Left hindlimb (tissue), 1 donor: ENCODE measurements around the gene GUCY1B1.

Source experiments
- DNase-seq: peaks from one replicate; pipeline ENCODE4 v3.0.0-alpha.2; 2018

Gene GUCY1B1

DNA sequence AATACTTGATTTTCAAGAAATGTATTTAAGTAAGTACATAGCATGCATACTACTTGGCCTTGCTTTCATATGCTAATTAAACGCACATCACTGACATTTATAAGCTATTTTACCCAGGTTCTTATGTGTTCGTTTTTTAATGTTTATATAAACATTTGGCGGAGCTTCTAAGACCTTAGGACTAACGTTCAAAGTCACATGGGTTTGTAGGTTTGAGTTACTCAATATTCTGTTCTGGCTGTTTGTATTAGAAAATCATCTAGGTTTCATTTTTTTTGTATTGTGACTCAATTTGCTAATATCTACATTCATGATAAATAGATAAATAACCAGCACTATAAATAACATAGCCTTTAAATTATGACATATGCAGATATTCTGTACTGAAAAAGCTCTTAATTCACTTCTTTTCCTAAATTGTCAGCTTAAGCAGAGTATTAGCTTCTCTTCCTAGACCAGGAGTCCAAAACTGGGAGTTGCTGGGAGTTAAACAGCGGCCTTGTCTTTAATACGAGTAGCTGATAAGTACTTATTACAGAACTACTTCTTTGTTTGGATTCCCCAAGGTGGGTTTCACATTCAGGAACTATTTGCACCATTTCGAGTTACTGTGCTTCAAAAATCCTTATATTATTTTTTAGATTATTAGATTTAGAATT, 42.0 kb downstream of the GUCY1B1 start:
- no peak for DNase-seq

DNA sequence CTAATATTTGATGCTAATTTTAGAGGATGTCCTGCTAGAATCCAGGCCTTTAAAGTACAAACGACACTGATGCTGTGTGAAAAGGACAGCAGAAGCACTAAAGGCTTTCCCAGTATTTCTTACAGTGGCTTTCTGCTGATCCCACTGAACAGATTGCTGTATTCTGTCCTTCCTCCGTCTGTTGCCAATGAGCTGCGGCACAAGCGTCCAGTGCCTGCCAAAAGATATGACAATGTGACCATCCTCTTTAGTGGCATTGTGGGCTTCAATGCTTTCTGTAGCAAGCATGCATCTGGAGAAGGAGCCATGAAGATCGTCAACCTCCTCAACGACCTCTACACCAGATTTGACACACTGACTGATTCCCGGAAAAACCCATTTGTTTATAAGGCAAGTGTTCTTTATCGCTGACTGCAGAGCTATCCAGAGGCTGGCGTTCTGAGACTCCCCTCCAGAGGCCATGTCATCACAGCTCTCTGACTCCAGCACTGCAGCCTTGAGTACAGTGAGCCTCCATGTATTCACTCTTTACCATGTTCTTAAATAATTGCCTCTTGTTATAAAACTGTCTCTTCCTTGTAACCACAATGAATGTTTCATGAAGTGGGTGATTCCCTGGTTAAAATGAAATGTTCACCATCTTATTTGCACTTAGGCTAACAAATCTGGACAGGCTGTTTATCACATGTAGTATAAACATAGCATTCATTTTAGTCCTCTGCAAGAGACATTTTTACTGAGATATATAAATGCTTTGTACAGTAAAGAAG, 43.6 kb downstream of the GUCY1B1 start:
- DNase-seq, result no peak

DNA sequence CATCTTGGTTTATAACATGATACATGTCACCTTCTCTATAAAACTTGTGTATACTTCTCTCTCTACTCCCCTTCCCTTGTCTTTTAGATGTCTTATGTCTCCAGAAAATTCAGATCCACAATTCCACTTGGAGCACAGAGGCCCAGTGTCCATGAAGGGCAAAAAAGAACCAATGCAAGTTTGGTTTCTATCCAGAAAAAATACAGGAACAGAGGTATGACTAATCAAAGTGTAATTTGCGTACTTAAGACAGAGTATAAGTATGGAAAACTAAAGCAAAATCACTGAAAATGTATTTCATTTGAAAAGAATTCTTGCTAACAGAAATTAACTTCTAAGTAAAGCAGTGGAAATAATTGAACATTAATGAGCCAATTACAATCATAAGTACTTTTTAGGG, 46.2 kb downstream of the GUCY1B1 start:
- no peak for DNase-seq

DNA sequence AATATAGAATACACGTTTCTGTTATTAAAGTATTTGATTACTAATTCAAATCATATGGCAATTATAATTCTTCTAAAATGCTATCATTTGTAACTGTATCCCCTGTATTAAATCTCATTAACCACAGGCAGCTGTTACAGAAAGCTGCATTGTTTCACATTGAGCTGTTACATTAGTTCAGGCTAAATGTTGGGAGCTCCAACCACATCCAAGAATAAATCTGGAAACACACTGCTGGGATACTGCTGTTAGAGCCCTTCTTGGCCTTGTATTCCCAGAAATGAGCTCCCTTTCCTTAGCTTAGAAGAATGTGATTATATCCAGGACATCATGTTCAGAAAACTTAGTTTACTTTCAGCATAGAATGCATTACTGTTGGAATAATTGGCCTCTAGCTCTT, 48.2 kb downstream of the GUCY1B1 start:
- DNase-seq, result no peak

DNA sequence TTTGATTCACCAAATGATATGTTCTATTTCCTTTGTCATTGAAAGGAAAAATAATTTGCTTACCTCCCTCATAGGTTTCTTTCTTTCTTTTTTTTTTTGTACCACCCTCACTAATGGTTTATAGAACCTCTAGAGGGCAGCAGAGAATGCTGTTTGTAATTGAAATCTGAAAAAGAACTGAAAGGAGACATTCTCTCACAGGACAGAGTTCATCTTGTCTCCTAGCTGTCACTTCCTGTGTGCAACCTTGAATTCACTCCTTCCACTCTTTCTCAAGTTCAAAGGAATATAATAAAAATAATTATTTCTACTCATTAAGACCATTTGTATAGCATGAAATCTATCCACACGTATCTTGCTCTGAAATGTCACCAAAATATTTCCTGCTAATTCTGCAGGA, 51.0 kb downstream of the GUCY1B1 start:
- no peak for DNase-seq

DNA sequence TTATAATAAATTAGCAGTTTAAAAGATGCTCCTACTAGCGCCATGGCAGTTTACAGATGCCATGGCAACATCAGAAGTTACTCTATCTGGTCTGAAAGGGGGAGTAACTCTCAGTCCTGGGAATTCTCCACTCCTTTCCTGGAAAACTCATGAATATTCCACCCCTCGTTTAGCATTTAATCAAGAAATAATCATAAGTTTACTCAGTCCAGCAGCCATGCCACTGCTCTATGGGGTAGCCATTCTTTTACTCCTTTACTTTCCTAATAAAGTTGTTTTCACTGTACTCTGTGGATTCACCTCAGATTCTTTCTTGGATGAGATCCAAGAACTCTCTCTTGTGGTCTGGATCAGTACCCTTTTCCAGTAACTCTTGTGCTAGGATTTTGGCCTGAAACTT, 52.3 kb downstream of the GUCY1B1 start:
- no peak for DNase-seq

DNA sequence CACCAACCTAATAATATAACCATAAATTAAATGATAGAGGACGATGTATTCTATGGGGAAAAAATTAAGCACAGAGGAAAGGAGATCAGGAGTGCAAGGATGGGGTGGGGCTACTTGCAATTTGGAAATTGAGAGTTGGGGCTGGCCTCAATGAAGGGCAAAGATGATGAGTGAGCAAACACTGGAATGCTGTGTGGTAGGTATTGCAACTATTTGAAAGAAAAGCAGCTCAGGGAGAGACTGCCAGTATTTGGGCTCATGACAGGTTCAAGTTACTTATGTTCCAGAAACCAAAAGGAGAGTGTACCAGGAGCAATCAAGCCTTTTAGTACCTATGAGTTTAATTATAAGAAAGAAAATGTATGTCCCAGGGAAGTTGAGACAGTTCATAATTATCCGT, 59.8 kb downstream of the GUCY1B1 start:
- DNase-seq, result no peak

DNA sequence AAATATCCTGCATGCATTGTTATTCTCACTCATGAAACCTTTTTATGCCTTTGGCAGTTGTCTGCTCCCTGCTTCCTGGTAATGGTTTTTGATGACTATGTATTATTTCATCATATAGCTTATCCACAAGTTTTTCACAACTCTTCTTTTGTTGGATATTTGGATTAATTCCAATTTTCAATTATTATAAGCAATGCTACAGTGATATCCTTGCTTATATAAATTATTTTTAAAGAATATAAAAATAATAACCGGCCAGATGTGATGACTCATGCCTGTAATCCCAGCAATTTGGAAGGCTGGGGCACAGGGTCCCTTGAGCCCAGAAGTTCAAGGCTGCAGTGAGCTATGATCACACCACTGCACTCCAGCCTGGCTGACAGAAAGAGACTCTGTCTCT, 60.2 kb downstream of the GUCY1B1 start:
- DNase-seq, result no peak

DNA sequence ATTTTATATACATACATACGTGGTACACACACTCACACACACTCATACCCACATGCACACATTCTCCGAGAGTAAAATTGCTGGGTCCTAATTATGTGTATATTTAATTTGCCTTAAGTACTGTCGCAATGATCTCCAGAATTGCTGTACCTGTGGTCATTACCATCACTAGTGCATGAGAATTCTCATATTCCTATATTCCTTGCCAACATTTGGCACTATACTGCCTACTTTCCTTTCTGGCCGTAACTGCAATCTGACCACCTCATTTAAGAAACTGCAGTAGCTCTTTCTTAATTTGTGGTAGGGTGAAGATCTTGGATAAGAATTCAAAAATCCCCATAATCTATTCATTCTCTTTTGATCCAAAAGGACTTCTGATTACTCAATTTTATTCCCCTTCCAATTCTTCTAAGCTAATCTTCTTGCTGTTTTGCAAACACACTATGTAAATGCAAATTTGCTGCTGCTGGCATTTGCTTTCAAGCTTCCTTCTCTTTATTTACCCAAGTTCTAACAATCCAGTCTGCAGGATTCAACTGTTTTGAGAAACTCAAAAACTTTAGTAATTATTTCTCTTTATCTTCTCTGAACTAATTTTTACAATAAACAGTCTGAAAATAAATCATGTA, 62.2 kb downstream of the GUCY1B1 start:
- no peak for DNase-seq

DNA sequence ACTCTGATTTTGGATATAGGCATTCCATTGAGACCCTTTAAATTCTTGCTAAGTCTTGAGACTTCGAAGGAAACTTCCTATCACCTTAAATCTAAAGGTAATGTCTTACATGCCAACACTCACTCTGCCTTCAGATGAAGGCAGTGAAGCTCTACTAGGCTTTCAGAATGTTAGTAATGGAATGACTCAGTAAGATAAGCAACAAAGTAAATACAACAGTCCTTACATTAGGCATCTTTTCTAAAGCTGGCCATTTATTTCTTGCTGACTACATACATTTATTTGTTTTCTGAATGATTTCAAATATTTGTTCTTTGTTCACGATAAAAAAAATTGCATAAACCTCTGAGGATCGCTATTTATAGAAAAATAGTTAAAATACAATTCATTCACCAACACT, 63.8 kb downstream of the GUCY1B1 start:
- DNase-seq, result no peak

DNA sequence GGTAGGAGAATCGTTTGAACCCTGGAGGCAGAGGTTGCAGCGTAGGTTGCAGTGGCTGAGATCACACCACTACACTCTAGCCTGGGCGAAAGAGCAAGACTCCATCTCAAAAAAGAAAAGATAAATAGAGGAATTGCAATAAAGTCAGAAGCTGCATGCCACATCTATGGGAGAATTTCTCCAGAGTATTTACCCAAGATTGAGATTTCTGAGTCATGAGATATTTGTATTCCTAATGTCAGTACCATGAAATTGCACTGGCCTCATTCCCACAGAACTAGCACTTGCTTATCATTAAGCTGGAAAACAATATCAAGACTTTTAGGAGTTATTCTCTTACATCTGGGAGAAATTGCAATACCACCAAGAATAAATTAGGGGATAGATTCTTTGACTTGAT, 69.8 kb downstream of the GUCY1B1 start:
- no peak for DNase-seq

DNA sequence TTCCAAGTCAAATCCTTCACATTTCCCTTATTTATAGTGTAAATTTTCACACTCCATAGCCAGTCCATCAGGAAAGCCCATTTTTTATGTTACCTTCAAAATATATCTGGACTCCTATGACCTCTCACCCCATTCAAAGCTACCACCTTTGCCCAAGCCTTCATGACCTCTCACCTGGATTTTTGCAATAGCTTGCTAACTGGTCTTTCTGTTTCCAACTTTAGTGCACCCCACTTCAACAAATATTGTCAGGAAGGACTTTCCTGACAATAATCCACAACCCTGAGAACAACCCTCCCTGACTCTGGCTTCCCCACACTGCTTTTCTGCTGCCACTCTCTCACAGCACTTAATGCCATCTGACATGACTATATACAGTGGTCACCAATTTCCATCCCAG, 73.8 kb downstream of the GUCY1B1 start:
- DNase-seq, result no peak

DNA sequence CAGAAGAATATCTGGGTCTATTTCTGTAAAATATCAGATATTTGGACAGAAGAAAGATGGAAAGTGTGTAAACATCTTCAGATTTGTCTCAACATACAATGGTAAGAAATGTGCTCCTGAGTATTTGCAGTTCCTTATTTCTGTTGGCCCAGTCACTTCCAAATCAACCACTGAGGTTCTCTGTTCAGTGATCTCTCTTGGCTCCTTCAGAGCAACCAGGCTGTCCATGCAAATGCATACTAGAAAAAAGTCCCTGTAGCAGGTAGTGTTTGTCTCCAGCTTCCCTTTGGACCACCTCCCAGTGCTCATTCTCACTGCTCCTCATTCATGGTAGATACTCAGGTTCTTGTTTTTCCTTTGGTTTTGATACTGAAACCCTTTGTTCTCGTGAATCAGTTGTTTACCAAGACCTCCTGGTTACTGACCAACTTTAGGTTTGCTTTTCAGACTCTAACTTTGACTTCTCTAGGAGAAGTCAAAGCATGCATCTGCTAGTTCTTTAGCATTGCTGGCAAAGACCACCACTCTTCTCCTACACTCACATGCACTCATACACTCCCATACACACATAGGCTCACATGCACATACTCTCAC, 78.5 kb downstream of the GUCY1B1 start:
- no peak for DNase-seq

DNA sequence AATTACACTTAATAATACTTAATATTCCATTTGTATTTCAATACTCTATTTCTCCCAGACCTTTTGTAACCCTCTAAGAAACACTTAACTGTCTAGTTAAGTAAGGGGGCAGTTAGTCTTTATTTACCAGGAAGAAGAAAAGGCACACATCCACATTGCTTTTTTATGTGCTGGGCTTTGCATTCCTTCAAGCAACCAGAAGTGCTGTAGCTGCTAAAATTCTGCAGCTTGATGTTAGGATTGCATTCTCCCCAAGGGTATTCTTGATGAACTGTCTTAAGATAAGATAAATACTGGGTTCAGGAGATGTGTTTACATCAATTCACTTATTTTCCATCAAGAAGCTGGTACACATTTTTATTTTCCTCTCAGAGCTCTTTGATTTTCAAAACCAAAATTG, 83.3 kb downstream of the GUCY1B1 start:
- no peak for DNase-seq

DNA sequence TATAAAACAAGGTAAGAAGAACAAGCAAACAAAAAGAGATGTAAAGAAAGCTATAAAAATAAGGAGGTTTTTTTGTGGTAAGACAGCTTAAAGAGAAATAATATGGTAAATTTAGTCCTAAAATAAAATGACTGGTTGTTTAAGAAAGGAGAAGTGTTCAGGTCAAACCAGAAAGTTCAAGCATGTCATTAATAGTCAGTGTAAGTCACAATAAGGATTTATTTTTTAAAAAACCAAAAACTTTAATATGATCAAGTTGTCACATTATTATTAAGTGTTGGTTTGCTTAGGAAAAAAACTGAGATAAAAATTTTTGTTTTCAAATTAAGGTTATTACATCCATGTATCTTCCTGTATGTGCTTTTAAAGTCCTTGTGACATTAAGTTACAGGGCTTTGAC, 88.1 kb downstream of the GUCY1B1 start:
- DNase-seq, result no peak

DNA sequence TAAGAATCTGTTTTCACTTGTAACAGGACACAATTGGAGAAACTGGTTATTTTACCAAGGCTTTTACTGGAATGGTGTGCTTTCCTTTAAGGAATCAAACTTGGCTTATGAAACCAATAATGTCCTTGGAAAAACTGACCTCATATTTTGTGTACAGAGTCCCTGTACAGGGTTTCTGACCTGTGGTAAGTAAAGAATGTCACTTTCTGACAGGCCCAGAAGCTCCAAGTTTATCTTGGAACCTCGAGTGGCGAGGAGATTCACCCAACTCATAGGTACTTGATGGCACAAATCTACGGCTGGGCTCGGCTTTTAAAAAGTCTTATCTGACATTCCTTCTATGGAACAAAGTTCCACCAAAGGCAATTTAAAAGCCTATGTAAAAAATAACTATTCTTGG, 90.2 kb downstream of the GUCY1B1 start:
- no peak for DNase-seq

DNA sequence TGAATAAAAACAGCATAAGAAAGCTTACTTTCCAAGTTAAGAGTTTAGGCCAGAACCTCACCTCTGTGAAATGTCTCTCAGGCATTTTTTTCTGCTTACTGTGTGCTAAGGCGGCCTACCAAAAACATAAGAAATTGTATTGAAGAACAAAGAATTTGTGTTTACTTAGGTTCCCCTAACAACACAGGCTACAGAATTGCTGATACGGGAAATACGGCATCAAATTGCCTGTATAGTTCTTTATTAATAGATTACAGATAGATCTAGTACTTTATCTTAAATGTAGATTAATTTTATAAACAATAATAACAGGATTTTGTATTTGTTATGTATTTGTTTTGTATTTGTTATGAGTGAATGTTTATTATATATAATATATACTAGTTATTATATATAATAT, 94.4 kb downstream of the GUCY1B1 start:
- no peak for DNase-seq

DNA sequence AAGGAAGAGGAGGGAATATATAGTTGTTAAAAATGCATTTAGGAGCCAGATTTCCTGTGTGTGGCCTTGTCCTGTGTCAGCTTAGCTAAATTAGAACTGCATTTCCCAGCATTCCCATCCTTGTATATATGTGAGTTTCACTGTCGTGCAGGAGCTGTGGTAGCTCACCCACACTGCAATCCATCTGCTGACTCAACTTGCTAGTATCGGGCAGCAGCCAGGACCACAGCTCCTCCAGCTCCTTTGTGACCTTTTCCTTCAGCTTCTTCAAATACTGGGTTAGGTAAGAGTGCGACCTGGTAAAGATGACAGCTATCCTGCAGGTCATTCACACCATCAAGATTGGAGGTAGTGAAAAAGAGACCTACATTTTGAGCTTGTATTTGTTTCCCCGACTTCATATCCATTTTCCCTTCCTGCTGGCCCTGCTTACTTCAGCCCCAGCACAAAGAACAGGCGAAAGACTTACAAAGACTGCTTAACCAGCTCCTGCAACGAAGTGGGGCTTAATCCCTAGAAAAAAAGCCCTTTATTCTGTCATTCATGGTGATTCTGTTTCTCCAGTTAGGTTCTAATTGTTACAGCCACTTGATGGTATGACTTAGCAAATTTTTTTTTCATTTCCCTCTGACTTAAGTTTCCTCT, 95.9 kb downstream of the GUCY1B1 start:
- no peak for DNase-seq

DNA sequence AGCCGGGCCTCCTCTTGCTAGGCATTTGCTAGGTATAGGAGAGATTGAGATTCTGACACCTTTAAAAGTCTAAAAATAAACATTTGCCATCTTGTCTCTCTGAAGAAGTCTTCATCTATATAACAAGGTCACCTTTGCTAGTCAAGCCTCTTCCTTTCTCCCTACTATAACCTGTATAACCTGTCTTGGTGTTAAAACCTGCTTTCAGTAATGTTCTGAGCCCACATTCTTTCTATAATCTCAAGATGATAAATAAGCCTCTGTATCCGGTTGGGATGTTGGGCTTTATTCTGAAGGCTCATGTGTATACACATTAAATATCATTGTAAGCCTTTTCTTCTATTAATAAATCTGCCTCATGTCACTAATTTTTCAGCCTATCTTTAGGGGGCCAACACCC, 97.1 kb downstream of the GUCY1B1 start:
- DNase-seq, result no peak
